Right kidney (tissue), 1 donor: Measurements from ENCODE around the gene PARD3B.

ENCODE experiments used
- DNase-seq: peaks from one replicate; pipeline ENCODE4 v3.0.0-alpha.2; 2016

Gene PARD3B

GRCh38 chr2:205139822-205140463 is 594.7 kb downstream of the PARD3B start:
- DNase-seq: no peak

GRCh38 chr2:205141381-205141780 is 596.1 kb downstream of the PARD3B start:
- no peak for DNase-seq

GRCh38 chr2:205145888-205146287 is 600.6 kb downstream of the PARD3B start:
- no peak for DNase-seq

- no peak for DNase-seq
Measured at GRCh38 chr2:205148755-205149154, 603.5 kb downstream of the PARD3B start.

- no peak for DNase-seq
Measured at GRCh38 chr2:205156457-205156856, 611.2 kb downstream of the PARD3B start.

GRCh38 chr2:205158404-205158803 is 613.1 kb downstream of the PARD3B start:
- DNase-seq: no peak

GRCh38 chr2:205161156-205161839 is 616.0 kb downstream of the PARD3B start:
- DNase-seq: no peak

GRCh38 chr2:205166745-205167144 is 621.5 kb downstream of the PARD3B start:
- DNase-seq: no peak

GRCh38 chr2:205169012-205169411 is 623.7 kb downstream of the PARD3B start:
- DNase-seq: no peak

GRCh38 chr2:205169464-205169863 is 624.2 kb downstream of the PARD3B start:
- DNase-seq: no peak

GRCh38 chr2:205170399-205170798 is 625.1 kb downstream of the PARD3B start:
- no peak for DNase-seq

- no peak for DNase-seq
Measured at GRCh38 chr2:205171261-205171940, 626.1 kb downstream of the PARD3B start.

- DNase-seq: no peak
Measured at GRCh38 chr2:205175831-205176230, 630.6 kb downstream of the PARD3B start.

- DNase-seq: no peak
Measured at GRCh38 chr2:205176546-205176945, 631.3 kb downstream of the PARD3B start.

GRCh38 chr2:205177546-205177945 is 632.3 kb downstream of the PARD3B start:
- no peak for DNase-seq

GRCh38 chr2:205180730-205181129 is 635.5 kb downstream of the PARD3B start:
- DNase-seq: no peak

- DNase-seq: no peak
Measured at GRCh38 chr2:205187731-205188130, 642.5 kb downstream of the PARD3B start.

GRCh38 chr2:205188239-205189138 is 643.2 kb downstream of the PARD3B start:
- no peak for DNase-seq

- no peak for DNase-seq
Measured at GRCh38 chr2:205189301-205189700, 644.0 kb downstream of the PARD3B start.

- DNase-seq: no peak
Measured at GRCh38 chr2:205190528-205190927, 645.3 kb downstream of the PARD3B start.

GRCh38 chr2:205193125-205193835 is 648.0 kb downstream of the PARD3B start:
- DNase-seq: no peak

GRCh38 chr2:205193836-205194228 is 648.6 kb downstream of the PARD3B start:
- DNase-seq: no peak
